B cell (primary cell): ENCODE data around the gene CACNA1G. TPM values are rescaled to one million over a fixed set of nuclear protein-coding genes. Genes with fewer than 3 reads are reported as not detected.

ENCODE experiments used
- ATAC-seq: fragments of 200-7000 bp; cut with Tn5 transposase; one replicate; pipeline ENCODE4 v1.10.0; 2021; ENCODE audit warnings: low read depth, mild to moderate bottlenecking, moderate number of reproducible peaks, moderate library complexity
- CTCF ChIA-PET: fragments of 350-600 bp; sonication (Branson Sonifier 250); formaldehyde crosslinking; loops from one replicate; lab custom pipeline; 2021; ENCODE audit warnings: antibody characterized with exemption, inconsistent platforms; lab: Charles Lee
- POLR2A ChIA-PET: fragments of 350-600 bp; sonication (Branson Sonifier 250); formaldehyde crosslinking; loops from one replicate; lab custom pipeline; 2021; ENCODE audit warnings: antibody characterized with exemption; lab: Charles Lee
- DNase-seq: peaks from one replicate; pipeline ENCODE4 v3.0.0; 2013
- H2AFZ ChIP-seq: 2 replicates; pipeline ENCODE4 v1.6.1; 2012; ENCODE audit warnings: mild to moderate bottlenecking, low read depth, low read length; ENCODE audit not compliant: insufficient read depth, poor library complexity, severe bottlenecking
- H3K27ac ChIP-seq, 2 donors: 1 replicate in 1 of 2; 2 replicates in 1 of 2; pipeline ENCODE4 v1.5.1; 2012 to 2013; ENCODE audit warnings: low read length in 2 of 2, mild to moderate bottlenecking in 2 of 2, moderate library complexity in 1 of 2
- H3K27me3 ChIP-seq, 4 experiments: fragments of 200-600 bp in 1 of 4; sonication (generic) in 1 of 4; replicated peaks in 1 of 4; 1 replicate in 2 of 4; 2 replicates in 2 of 4; pipeline versions ENCODE4 v1.6.1 to v1.7.0; 2013 to 2016; ENCODE audit warnings: low read length in 3 of 4, mild to moderate bottlenecking in 2 of 4, mixed read lengths in 1 of 4, moderate library complexity in 1 of 4; ENCODE audit not compliant: insufficient read depth in 4 of 4, control insufficient read depth in 3 of 4; ENCODE audit errors: control extremely low read depth in 1 of 4
- H3K36me3 ChIP-seq, 2 experiments: replicated peaks in 1 of 2; 1 replicate in 1 of 2; 2 replicates in 1 of 2; pipeline versions ENCODE4 v1.6.1 to v1.7.1; 2013; ENCODE audit warnings: low read length in 1 of 2; ENCODE audit not compliant: insufficient read depth in 2 of 2, control insufficient read depth in 1 of 2; ENCODE audit errors: control extremely low read depth in 1 of 2, extremely low read depth in 1 of 2
- H3K4me1 ChIP-seq, 2 donors: fragments of 200-600 bp in 1 of 2; sonication (generic) in 1 of 2; 1 replicate in 1 of 2; 2 replicates in 1 of 2; pipeline versions ENCODE4 v1.5.1 to v1.6.1; 2013 to 2017; ENCODE audit warnings: low read length in 2 of 2; ENCODE audit not compliant: control insufficient read depth in 2 of 2, insufficient read depth in 2 of 2
- H3K4me2 ChIP-seq: replicated peaks from 2 replicates; pipeline ENCODE3; 2012; ENCODE audit warnings: mild to moderate bottlenecking, low read depth, low read length; ENCODE audit not compliant: poor library complexity, severe bottlenecking
- H3K4me3 ChIP-seq, 5 experiments: fragments of 200-600 bp in 1 of 5; sonication (generic) in 1 of 5; 1 replicate in 3 of 5; 2 replicates in 2 of 5; pipeline versions ENCODE4 v1.5.1 to v1.7.0; 2011 to 2016; ENCODE audit warnings: low read length in 4 of 5, mild to moderate bottlenecking in 4 of 5, low read depth in 2 of 5, control low read depth in 1 of 5, moderate library complexity in 1 of 5; ENCODE audit not compliant: insufficient read depth in 1 of 5; ENCODE audit errors: control extremely low read depth in 1 of 5, extremely low read depth in 1 of 5
- H3K79me2 ChIP-seq: fragments of 200-600 bp; sonication (generic); one replicate; pipeline ENCODE4 v1.6.0; 2016; ENCODE audit warnings: low read length; ENCODE audit not compliant: control insufficient read depth, insufficient read depth
- H3K9ac ChIP-seq: fragments of 200-600 bp; sonication (generic); 2 replicates; pipeline ENCODE4 v1.6.1; 2017; ENCODE audit warnings: mild to moderate bottlenecking, low read length, moderate library complexity
- H3K9me3 ChIP-seq, 3 donors: one replicate each; pipeline versions ENCODE4 v1.6.1 to v1.7.1; 2013; ENCODE audit warnings: low read length in 2 of 3; ENCODE audit not compliant: control insufficient read depth in 2 of 3, insufficient read depth in 1 of 3; ENCODE audit errors: control extremely low read depth in 1 of 3
- H4K20me1 ChIP-seq: 2 replicates; pipeline ENCODE4 v1.6.0; 2012; ENCODE audit warnings: mild to moderate bottlenecking, low read length; ENCODE audit not compliant: insufficient read depth, control insufficient read depth, poor library complexity, severe bottlenecking
- H3K27ac Mint-ChIP-seq: one replicate; pipeline ENCODE4 v1.8.0; 2021; ENCODE audit warnings: mixed read lengths
- H3K27me3 Mint-ChIP-seq: one replicate; pipeline ENCODE4 v1.8.0; 2021; ENCODE audit warnings: mixed read lengths
- H3K4me1 Mint-ChIP-seq: one replicate; pipeline ENCODE4 v1.8.0; 2021; ENCODE audit warnings: mixed read lengths
- H3K4me3 Mint-ChIP-seq: one replicate; pipeline ENCODE4 v1.8.0; 2021; ENCODE audit warnings: mixed read lengths
- H3K9me3 Mint-ChIP-seq: one replicate; pipeline ENCODE4 v1.8.0; 2022; ENCODE audit warnings: mixed read lengths; ENCODE audit not compliant: insufficient read depth
- CTCF ChIP-seq: fragments of 200-600 bp; IDR thresholded peaks from one replicate; pipeline ENCODE4 v1.8.0; 2022; ENCODE audit warnings: antibody characterized with exemption, mild to moderate bottlenecking
- EZH2 ChIP-seq: IDR thresholded peaks from 2 replicates; pipeline ENCODE4 v1.6.1; 2012; ENCODE audit warnings: borderline replicate concordance, low read depth, mild to moderate bottlenecking, moderate library complexity, low read length; ENCODE audit not compliant: insufficient read depth, poor library complexity, severe bottlenecking
- WGBS: methylation state at CpG from one replicate; pipeline ENCODE4 v1.1.5; 2013; ENCODE audit warnings: missing lambda C conversion rate; ENCODE audit not compliant: insufficient coverage; 5-methylcytosine and 5-hydroxymethylcytosine counted together
- intact Hi-C: fragments of 100-400 bp; cut with micrococcal nuclease; formaldehyde crosslinking; loops from one replicate; pipeline ENCODE4 v1.10.0; 2022
- polyA plus RNA-seq: library from polyadenylated mRNA; depleted of rRNA; stranded (reverse); fragments of >200 nt; gene quantifications from 2 replicates; pipeline ENCODE4 v1.2.3, GENCODE V29; 2012
- total RNA-seq, 2 donors: library from RNA; stranded (reverse); fragments of 120-200 nt in 1 of 2; gene quantifications; 1 replicate in 1 of 2; 2 replicates in 1 of 2; pipeline versions ENCODE4 v1.2.3 to v1.2.4, GENCODE V29; 2013 to 2022

Gene CACNA1G
- total and polyA plus RNA-seq, 2 donors (not counting 1 experiment from before 2014, with no cell fraction given): 0.12 TPM; not detected in 1

GRCh38 chr17:50536683-50537646, 23.6 kb upstream of the CACNA1G start:
- H3K4me3 Mint-ChIP-seq: no peak overlapping the region
- CTCF ChIA-PET: no interaction called here

More at GRCh38 chr17:50536683-50537646, 23.6 kb upstream of the CACNA1G start:
- no peak for DNase-seq
- Histone ChIP-seq H3K36me3 (no peaks in the 10 kb centered on the region), H3K4me2 (no peak overlapping the region), H3K9ac (no peak overlapping the region), H3K4me3 (no peak overlapping the region), H4K20me1 (no peaks in the 10 kb centered on the region), H3K4me1 (peaks cover 17 to 22% of the 10 kb centered on the region in 2 donors), H3K9me3 (peaks cover 0 to 4% (median 0%) of the 10 kb centered on the region in 3 donors), H3K27me3 (peaks cover 0 to 35% (median 13%) of the 10 kb centered on the region in 4 experiments), H2AFZ (no peak overlapping the region), H3K79me2 (no peaks in the 10 kb centered on the region), H3K27ac (no peak overlapping the region)
- POLR2A ChIA-PET: interaction anchor here (0.7 kb wide), 1 partner anchor 30 kb away, joined by 3 read pairs; no protein-coding TSS in a partner anchor
- Mint-ChIP-seq H3K4me1 (peaks cover 9% of the 10 kb centered on the region), H3K9me3 (no peaks in the 10 kb centered on the region), H3K27me3 (peaks cover 41% of the 10 kb centered on the region), H3K27ac (no peak overlapping the region)
- intact Hi-C loops: no loop called here
- 97% methylated on average over 45 of the region's 45 CpGs for WGBS
- TF ChIP-seq CTCF (no peak), EZH2 (no peak)
- no peak for ATAC-seq
